HG02884 (cell line): ENCODE measurements around the gene DPP6.

Experiments used
- ATAC-seq: cut with Tn5 transposase; IDR thresholded peaks from one replicate; pipeline ENCODE4 v1.9.1; 2021; ENCODE audit warnings: mild to moderate bottlenecking, moderate library complexity; ENCODE audit not compliant: unreplicated experiment

DPP6 gene

GRCh38 chr7:154844955-154845354 lies 792.8 kb downstream of the DPP6 start:
- no peak for ATAC-seq

GRCh38 chr7:154848464-154848863 lies 796.3 kb downstream of the DPP6 start:
- ATAC-seq: no peak

GRCh38 chr7:154852205-154852604 lies 800.0 kb downstream of the DPP6 start:
- no peak for ATAC-seq

- ATAC-seq: no peak
Observed at GRCh38 chr7:154853063-154853726, 801.0 kb downstream of the DPP6 start.

- ATAC-seq: no peak
Observed at GRCh38 chr7:154853727-154854095, 801.5 kb downstream of the DPP6 start.

- no peak for ATAC-seq
Observed at GRCh38 chr7:154854836-154855235, 802.6 kb downstream of the DPP6 start.

- ATAC-seq: no peak
Observed at GRCh38 chr7:154855366-154855765, 803.2 kb downstream of the DPP6 start.

- ATAC-seq: no peak
Observed at GRCh38 chr7:154856733-154857132, 804.5 kb downstream of the DPP6 start.

- no peak for ATAC-seq
Observed at GRCh38 chr7:154857240-154857639, 805.0 kb downstream of the DPP6 start.

GRCh38 chr7:154857728-154858681 lies 805.8 kb downstream of the DPP6 start:
- no peak for ATAC-seq

- ATAC-seq: no peak
Observed at GRCh38 chr7:154858836-154859537, 806.8 kb downstream of the DPP6 start.

GRCh38 chr7:154859747-154860620 lies 807.8 kb downstream of the DPP6 start:
- no peak for ATAC-seq

- ATAC-seq: no peak
Observed at GRCh38 chr7:154860621-154861375, 808.6 kb downstream of the DPP6 start.

- ATAC-seq: no peak
Observed at GRCh38 chr7:154861589-154861988, 809.4 kb downstream of the DPP6 start.

- ATAC-seq: no peak
Observed at GRCh38 chr7:154862153-154862791, 810.1 kb downstream of the DPP6 start.

- no peak for ATAC-seq
Observed at GRCh38 chr7:154863766-154864522, 811.7 kb downstream of the DPP6 start.

- ATAC-seq: no peak
Observed at GRCh38 chr7:154864523-154864891, 812.3 kb downstream of the DPP6 start.

GRCh38 chr7:154865984-154866685 lies 813.9 kb downstream of the DPP6 start:
- ATAC-seq: no peak
